KMS-11 (cell line): ENCODE results near the gene RASD2.

Source experiments
- H2AFZ ChIP-seq: fragments of 200-600 bp; sonication (generic); 2 replicates; pipeline ENCODE4 v1.6.1; 2016; ENCODE audit warnings: antibody characterized with exemption, mixed run types, low read depth
- H3K27ac ChIP-seq: fragments of 200-600 bp; sonication (generic); 2 replicates; pipeline ENCODE4 v1.6.1; 2016; ENCODE audit warnings: mild to moderate bottlenecking, mixed run types
- H3K27me3 ChIP-seq: fragments of 200-600 bp; sonication (generic); 2 replicates; pipeline ENCODE4 v1.6.1; 2017; ENCODE audit warnings: mild to moderate bottlenecking, low read depth, mixed run types, moderate library complexity; ENCODE audit not compliant: insufficient read depth
- H3K36me3 ChIP-seq: fragments of 200-600 bp; sonication (generic); 2 replicates; pipeline ENCODE4 v1.6.1; 2017; ENCODE audit warnings: mild to moderate bottlenecking, mixed run types; ENCODE audit not compliant: insufficient read depth
- H3K4me1 ChIP-seq: fragments of 200-600 bp; sonication (generic); 2 replicates; pipeline ENCODE4 v1.6.1; 2016; ENCODE audit warnings: mild to moderate bottlenecking, low read depth, mixed run types; ENCODE audit not compliant: poor library complexity, severe bottlenecking
- H3K4me2 ChIP-seq: fragments of 200-600 bp; sonication (generic); 2 replicates; pipeline ENCODE4 v1.7.0; 2016; ENCODE audit warnings: mild to moderate bottlenecking, mixed run types
- H3K4me3 ChIP-seq: fragments of 200-600 bp; sonication (generic); IDR thresholded peaks from 2 replicates; pipeline ENCODE4 v1.6.1; 2017; ENCODE audit warnings: low read depth, low read length, mixed read lengths; ENCODE audit not compliant: insufficient read depth
- H3K79me2 ChIP-seq: fragments of 200-600 bp; sonication (generic); 2 replicates; pipeline ENCODE4 v1.6.1; 2016; ENCODE audit warnings: low read depth, mixed run types; ENCODE audit not compliant: insufficient read depth
- H3K9ac ChIP-seq: fragments of 200-600 bp; sonication (generic); 2 replicates; pipeline ENCODE4 v1.6.1; 2016; ENCODE audit warnings: mild to moderate bottlenecking, mixed run types
- H4K20me1 ChIP-seq: fragments of 200-600 bp; sonication (generic); 2 replicates; pipeline ENCODE4 v1.6.1; 2016; ENCODE audit warnings: mild to moderate bottlenecking, mixed run types; ENCODE audit not compliant: insufficient read depth
- TF ChIP-seq, protein P1 (sequence below): fragments of 200-600 bp; sonication (generic); conservative IDR thresholded peaks from 2 replicates; pipeline ENCODE4 v1.6.1; 2017; ENCODE audit warnings: low read depth, mild to moderate bottlenecking, antibody characterized with exemption, low read length, moderate library complexity, mixed read lengths

RASD2 gene

DNA sequence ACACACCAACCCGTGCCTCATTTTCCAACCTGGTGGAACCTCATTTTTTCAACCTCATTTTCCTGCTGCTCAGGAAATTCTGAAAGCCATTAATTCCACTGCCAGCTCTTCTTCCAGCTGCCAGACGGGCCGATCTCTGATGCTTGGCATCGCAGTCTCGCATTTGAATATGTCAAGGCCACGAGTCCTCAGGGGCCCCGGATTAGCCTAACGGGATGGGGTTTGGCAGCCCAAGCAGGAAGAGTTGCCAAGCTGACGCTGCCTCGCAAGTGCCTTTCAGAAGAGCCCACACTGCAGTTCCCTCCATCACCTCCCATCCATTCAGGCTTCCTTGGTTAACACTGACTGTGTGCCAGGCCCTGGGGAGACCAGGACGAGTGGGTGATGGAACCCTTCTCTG, 8.7 kb downstream of the RASD2 start:
- Histone ChIP-seq H3K4me3 (no peak overlapping the region), H3K4me2 (no peak overlapping the region), H3K27me3 (peaks cover 21% of the 10 kb centered on the region; the same call in 1 of the 2 replicates), H3K4me1 (peaks cover 12% of the 10 kb centered on the region), H3K9ac (no peak overlapping the region), H4K20me1 (no peaks in the 10 kb centered on the region), H2AFZ (no peak overlapping the region), H3K27ac (no peak overlapping the region), H3K79me2 (no peaks in the 10 kb centered on the region), H3K36me3 (no peaks in the 10 kb centered on the region)
- TF ChIP-seq, protein P1, sequence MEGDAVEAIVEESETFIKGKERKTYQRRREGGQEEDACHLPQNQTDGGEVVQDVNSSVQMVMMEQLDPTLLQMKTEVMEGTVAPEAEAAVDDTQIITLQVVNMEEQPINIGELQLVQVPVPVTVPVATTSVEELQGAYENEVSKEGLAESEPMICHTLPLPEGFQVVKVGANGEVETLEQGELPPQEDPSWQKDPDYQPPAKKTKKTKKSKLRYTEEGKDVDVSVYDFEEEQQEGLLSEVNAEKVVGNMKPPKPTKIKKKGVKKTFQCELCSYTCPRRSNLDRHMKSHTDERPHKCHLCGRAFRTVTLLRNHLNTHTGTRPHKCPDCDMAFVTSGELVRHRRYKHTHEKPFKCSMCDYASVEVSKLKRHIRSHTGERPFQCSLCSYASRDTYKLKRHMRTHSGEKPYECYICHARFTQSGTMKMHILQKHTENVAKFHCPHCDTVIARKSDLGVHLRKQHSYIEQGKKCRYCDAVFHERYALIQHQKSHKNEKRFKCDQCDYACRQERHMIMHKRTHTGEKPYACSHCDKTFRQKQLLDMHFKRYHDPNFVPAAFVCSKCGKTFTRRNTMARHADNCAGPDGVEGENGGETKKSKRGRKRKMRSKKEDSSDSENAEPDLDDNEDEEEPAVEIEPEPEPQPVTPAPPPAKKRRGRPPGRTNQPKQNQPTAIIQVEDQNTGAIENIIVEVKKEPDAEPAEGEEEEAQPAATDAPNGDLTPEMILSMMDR: no peak

DNA sequence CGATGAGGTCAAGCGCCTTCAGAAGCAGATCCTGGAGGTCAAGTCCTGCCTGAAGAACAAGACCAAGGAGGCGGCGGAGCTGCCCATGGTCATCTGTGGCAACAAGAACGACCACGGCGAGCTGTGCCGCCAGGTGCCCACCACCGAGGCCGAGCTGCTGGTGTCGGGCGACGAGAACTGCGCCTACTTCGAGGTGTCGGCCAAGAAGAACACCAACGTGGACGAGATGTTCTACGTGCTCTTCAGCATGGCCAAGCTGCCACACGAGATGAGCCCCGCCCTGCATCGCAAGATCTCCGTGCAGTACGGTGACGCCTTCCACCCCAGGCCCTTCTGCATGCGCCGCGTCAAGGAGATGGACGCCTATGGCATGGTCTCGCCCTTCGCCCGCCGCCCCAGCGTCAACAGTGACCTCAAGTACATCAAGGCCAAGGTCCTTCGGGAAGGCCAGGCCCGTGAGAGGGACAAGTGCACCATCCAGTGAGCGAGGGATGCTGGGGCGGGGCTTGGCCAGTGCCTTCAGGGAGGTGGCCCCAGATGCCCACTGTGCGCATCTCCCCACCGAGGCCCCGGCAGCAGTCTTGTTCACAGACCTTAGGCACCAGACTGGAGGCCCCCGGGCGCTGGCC, 11.0 kb downstream of the RASD2 start:
- Histone ChIP-seq H3K27me3 (peaks cover 5% of the 10 kb centered on the region; the same call in 1 of the 2 replicates), H3K9ac (no peak overlapping the region), H3K79me2 (no peaks in the 10 kb centered on the region), H3K4me2 (no peak overlapping the region), H3K36me3 (no peaks in the 10 kb centered on the region), H3K27ac (no peak overlapping the region), H4K20me1 (no peaks in the 10 kb centered on the region), H3K4me1 (peaks cover 12% of the 10 kb centered on the region), H2AFZ (no peak overlapping the region), H3K4me3 (no peak overlapping the region)
- TF ChIP-seq, protein P1: no peak

GRCh38 chr22:35552196-35552842, 11.7 kb downstream of the RASD2 start:
- Histone ChIP-seq H3K36me3 (no peaks in the 10 kb centered on the region), H2AFZ (no peak overlapping the region), H3K4me3 (no peak overlapping the region), H4K20me1 (no peaks in the 10 kb centered on the region), H3K27ac (no peak overlapping the region), H3K4me2 (peak overlapping the region; percentile 60), H3K9ac (no peak overlapping the region), H3K4me1 (peaks cover 12% of the 10 kb centered on the region), H3K79me2 (no peaks in the 10 kb centered on the region), H3K27me3 (peaks cover 5% of the 10 kb centered on the region; the same call in 1 of the 2 replicates)
- TF ChIP-seq, protein P1: no peak

GRCh38 chr22:35552846-35553245, 12.2 kb downstream of the RASD2 start:
- TF ChIP-seq, protein P1: no peak
- H3K4me3 ChIP-seq: no peak overlapping the region
- no peaks in the 10 kb centered on the region for H3K79me2 ChIP-seq
- no peaks in the 10 kb centered on the region for H4K20me1 ChIP-seq
- peaks cover 12% of the 10 kb centered on the region for H3K4me1 ChIP-seq
- peak overlapping the region; percentile 60 for H3K4me2 ChIP-seq
- H2AFZ ChIP-seq: no peak overlapping the region
- peaks cover 5% of the 10 kb centered on the region; the same call in 1 of the 2 replicates for H3K27me3 ChIP-seq
- no peak overlapping the region for H3K27ac ChIP-seq
- no peaks in the 10 kb centered on the region for H3K36me3 ChIP-seq
- H3K9ac ChIP-seq: no peak overlapping the region
